Stimulated activated CD4-positive, alpha-beta T cell treated with anti-CD3 and anti-CD28 coated beads, Interleukin-12 subunit alpha, Interleukin-12 subunit beta, amount 100 ng/mL, for 24 hours (primary cell): Measurements from ENCODE around the gene QRFP.
"Not testable (repeated sequence)": the region's sequence is repeated elsewhere in the genome, so short reads cannot be mapped to it uniquely, and the experiment has no call there.

Source experiments
- DNase-seq, 2 experiments: peaks; one replicate each; pipeline ENCODE4 v3.0.0-alpha.2; 2020; ENCODE audit warnings: low read depth in 2 of 2

The QRFP gene

DNA sequence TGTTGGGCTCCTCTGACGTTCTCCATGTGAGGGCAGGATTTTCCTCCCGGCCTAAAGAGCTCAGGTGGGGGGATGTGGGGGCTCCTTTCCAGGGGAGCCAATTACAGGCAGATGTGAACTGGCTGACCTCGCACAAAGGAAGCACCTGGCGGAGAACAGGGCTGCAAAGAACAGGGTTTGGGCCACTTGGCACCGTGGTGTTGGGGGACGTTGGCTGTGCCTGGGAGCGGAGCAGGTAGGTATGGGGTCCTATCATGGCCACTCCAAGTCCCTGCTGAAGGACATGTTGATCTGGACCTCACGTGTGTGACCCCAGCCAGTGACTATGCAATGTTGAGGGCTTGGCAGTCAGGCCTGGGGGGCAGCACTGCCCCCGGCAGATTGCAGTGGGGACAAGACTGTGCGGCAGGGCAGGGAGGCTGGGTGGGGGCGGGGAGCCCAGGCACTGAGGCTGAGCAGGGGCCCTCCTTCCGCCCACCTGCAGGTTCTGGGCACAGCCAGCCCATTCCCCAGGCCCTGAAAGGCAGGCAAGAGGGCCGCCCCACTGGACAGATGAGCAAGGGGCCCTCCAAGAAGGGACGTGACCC, 23.0 kb upstream of the QRFP start:
- no peak for DNase-seq

DNA sequence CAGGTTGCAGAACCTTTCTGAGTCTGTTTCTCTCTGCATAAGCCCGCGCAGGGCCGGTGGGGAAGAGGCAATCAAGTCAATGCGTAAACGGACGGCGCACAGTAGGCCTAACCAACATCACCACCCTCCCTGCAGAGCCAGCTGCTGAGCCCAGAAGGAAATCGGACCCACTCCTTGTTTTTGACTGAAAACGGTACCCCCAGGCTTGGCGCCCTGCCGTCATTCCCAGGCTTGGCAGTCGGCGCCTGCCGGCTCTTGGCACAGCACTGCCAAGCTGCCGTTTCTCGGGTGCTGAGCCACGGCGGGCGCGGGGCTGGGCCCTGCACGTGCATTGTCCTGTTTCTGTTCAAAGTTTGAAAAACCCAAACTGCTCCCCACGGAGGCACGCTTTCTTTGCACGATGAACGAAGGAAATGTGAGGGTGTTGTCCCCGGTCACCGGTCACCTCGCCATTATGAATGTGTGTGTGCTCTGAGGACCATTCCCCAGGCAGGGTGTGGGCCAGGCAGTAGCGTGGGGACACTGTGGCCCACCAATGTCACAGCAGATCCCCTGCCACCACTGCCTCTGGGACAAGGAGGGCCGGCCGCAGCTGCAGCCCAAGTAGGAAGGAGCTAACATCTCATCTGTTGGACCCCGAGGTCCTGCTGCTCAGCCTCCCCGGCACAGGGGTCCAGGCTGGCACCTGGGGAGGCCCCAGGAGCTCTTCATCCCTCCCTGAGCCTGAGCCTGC, 22.4 kb upstream of the QRFP start:
- DNase-seq = no peak

DNA sequence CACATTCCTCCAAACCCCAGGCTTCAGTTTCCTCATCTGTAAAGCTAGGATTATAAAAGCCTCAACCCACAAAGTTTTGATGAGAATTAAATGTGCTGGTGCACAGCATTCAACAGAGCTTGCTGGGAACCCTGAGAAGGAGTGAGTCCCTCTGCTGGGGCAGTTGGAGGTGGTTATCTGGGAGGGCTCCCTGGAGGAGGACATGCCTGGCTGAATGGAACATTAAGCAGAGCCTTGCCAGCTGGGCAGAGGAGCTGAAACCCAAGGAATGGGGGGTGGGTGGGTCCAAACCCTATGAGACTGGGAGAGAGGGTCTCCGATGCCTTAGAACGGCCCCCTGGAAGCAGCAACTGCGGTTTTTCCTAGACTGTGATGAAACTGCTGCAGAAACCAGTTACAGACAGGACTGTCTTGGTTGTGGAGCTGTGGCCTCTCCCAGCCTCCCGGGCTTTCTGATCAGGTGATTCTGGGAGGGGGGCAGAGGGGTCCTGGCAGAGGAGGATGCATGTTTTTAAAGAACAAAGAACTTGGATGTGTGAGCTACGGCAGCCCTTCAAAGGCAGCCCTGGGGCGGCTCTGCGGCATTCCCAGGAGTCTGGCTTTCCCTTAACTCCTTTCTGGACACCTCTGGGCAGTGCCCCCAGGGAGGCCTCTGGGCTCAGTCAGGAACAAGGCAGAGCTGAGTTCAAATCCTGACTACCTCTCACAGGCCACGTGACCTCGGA, 21.7 kb upstream of the QRFP start:
- DNase-seq = no peak

DNA sequence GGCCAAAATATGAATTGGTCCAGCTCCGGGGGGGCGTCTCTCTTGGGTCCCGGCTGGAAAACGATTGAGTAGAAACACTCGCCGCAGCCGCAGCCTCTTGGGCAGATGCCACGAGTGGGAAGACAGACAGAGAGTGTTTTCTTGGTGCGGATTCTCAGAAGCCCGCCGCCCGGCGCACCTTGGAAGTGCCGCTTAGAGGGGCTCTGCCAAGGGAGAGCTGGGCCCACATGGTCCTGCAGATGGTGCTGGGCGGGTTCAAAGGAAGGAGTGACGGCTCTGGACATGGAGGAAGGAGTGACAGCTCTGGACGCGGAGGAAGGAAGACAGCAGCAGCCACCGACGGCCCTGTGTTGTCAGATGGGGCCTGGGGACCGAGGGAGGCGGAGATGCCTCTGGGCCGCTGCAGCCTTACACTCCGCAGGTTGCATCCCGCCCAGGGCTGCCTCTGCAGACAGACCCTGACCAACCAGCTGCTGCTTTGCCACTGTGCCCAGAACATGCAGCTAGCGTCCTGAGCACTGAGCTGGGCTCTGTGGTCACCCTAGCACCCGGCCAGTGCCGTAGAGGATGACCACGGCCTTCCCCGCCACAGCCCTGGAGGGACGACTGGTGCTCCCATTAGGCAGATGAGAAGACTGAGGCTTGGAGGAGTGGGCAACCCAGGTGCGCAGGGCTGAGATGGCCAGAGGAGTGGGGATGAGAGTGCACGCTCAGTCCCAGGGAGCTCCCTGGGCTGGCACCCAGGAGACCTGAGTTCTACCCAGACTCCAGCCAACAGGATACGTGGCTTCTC, 20.8 kb upstream of the QRFP start:
- DNase-seq = no peak

DNA sequence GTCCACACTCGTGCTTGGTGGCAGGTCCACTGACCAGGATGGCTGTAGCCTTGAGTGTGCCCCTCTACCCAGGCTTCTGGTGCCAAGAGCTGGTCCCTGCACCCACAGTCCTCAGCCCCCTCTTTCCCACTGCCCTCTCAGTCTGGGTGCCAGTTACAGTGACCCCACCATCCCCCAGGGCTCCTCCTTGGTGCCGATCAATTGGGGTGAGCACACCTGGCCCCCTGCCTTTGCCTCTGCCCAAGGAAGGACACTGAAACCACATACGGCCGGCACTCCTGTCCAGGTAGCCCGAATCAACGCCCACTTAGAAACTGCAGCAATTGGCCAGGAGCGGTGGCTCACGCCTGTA, 18.5 kb upstream of the QRFP start:
- no peak for DNase-seq

DNA sequence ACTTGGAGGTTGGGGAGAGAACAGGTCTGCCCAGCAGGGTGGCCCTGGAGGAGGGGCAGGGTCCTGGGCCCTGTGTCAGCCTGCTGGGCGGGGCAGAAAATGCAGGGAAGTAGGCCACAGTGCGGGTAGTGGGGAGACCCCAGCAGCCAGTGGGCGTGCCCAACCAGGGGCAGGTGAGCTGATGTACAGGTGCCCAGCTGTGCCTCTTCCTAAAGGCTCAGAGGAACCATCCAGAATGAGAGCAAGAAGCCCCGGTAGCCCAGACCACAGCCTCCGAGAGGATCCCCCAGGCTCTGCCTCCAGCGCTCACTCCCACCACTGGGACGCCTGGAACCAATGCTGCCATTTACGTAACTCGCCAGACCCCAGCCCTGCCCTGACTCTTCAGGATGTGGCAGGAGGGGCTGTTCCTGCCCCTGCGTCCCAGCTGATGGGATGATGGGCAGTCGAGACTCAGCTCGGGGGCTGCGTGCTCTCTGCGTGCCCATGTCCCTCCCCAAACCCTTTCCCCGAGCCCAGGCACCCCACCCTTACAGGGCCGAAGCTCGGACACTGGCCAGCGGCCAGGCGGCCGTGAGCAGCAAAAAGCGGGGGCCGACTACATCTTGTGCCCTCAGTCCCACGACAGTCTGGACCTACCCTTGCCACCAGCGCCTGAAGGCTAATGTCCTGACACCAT, 17.9 kb upstream of the QRFP start:
- no peak for DNase-seq

DNA sequence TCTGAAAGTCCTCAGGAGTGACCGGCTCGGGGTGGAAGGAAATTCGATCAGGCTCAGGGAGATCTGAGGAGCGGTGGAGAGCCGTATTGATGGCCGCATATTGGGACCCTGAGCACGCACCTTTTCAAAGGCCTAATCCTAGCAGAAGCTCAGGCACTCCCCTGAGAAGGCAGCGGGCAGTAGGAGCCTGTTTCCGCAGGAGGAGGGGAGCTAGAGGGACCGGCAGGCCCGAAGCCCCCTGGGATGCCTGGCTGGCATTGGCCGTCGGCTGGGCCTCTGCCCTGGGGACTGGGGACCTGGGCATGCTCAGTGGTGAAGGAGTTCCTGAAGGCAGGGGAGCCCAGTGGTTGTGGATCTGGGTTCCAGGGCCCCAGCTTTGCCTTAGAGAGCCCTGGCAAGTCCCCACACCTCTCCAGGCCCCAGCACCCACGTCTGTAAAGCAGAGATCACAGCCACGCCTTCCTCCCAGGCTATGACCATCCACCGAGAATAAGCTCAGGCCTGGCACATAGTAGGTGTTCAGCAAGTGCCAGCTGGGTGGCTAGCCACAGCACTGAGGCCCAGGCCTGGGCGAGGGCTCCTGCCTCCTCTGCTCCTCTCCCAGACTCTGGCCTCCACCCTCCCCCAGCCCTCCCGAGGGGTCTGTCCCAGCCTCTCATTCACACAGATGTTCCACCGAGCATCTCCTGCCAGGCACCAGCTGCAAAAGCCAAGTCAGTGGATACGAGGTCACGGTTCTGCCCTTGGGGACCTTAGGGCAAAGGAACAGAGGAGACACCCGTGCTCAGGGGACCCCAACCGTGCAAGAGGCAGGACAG, 17.2 kb upstream of the QRFP start:
- DNase-seq = no peak

DNA sequence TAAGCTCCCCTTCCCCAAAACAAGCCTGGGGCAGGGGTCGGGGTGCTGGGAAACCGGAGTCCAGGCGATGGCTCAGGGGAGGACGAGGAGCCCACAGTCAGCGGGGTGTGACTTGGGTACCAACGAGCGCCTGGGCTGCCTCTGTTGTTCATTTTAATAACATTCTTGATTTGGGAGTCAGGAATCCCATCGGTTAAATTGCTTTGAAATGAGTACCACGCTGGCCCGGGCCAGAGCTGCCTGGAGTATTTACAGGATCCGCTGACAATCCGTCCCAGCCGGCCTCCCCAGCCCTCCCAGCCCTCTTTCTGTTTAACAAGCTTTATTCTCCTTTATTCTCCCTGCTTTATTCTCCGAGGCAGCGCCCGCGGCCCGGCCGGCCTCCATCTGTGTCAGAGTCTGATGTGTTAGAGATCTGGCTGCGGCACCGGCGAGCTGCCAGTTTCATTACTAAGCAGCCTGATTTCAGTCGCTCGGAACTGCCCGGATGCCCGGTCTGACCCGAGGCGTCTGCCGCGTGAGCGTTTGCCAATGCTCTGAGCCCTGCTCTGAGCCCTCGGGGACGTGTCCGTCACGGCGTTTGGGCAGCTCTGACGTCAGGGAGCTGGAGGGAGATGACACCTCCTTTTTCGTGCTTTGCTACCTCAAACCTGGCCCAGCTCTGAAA, 16.5 kb upstream of the QRFP start:
- no peak for DNase-seq

DNA sequence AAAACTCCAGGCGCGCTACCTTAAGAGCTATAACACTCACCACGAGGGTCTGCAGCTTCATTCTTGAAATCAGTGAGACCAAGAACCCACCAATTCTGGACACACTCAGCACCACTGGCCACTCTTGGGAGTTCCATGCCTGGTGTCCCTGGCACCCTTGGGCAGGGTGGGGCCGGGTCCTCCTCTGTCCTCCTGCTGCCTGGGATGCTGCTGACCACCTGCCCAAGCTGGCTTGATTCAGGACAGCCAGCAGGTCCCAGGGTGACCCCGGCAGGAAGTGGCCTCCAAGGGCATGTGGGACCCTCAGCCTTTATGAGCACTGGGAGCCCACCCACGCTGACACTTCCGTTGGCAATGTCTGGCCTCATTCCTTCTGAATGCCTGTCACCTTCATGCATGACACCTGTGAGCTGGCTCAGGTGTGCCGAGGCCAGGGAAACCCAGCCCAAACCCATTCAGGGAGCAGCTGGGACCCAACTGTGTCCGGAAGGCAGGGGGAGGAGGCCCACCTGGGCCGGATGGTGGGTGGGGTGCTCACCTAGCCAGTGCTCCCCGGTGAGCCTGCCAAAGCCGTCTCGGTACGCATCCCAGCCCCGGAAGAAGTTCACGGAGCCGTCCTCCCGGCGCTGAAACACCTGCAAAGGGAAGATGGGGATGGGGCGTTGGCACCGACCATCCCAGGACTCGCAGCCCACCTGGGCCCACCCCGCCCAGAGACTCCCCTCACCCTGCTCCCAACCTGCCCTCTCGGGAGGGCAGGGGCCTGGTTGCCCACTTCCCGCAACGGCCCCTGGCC, 14.8 kb upstream of the QRFP start:
- no peak for DNase-seq

DNA sequence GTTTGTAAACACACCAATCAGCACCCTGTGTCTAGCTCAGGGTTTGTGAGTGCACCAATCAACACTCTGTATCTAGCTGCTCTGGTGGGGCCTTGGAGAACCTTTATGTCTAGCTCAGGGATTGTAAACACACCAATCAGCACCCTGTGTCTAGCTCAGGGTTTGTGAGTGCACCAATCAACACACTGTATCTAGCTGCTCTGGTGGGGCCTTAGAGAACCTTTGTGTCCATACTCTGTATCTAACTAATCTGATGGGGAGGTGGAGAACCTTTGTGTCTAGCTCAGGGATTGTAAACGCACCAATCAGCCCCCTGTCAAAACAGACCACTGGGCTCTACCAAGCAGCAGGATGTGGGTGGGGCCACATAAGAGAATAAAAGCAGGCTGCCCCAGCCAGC, 14.1 kb upstream of the QRFP start:
- not testable (repeated sequence) for DNase-seq

DNA sequence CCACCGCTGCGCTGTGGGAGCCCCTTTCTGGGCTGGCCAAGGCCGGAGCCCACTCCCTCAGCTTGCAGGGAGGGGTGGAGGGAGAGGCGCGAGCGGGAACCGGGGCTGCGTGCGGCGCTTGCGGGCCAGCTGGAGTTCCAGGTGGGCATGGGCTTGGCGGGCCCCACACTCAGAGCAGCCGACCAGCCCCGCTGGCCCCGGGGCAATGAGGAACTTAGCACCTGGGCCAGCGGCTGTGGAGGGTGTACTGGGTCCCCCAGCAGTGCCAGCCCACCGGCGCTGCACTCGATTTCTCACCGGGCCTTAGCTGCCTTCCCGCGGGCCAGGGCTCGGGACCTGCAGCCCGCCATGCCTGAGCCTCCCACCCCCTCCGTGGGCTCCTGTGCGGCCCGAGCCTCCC, 13.4 kb upstream of the QRFP start:
- not testable (repeated sequence) for DNase-seq

DNA sequence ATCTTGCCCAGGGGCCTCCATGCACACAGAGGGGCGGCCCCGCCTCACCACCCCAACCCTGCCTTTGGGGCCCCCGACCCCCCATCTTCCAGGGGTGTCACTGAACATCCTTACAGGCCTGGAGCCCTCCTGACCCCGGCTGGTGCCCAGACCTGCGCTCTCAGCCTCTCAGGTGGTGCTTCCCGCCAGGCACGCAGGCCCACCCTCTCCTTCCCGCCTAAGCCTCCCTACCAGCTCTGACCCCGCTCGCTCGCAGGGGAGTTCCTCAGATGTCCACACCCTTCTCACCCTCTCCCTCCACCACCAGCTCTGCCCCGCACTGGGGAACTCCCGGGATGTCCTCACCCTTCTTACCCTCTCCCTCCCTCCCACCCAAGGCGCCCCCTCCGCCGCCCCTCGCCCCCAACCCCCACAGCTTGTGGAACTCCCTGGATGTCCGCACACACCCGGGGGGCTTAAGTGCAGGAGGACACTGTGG, 12.3 kb upstream of the QRFP start:
- DNase-seq = no peak

DNA sequence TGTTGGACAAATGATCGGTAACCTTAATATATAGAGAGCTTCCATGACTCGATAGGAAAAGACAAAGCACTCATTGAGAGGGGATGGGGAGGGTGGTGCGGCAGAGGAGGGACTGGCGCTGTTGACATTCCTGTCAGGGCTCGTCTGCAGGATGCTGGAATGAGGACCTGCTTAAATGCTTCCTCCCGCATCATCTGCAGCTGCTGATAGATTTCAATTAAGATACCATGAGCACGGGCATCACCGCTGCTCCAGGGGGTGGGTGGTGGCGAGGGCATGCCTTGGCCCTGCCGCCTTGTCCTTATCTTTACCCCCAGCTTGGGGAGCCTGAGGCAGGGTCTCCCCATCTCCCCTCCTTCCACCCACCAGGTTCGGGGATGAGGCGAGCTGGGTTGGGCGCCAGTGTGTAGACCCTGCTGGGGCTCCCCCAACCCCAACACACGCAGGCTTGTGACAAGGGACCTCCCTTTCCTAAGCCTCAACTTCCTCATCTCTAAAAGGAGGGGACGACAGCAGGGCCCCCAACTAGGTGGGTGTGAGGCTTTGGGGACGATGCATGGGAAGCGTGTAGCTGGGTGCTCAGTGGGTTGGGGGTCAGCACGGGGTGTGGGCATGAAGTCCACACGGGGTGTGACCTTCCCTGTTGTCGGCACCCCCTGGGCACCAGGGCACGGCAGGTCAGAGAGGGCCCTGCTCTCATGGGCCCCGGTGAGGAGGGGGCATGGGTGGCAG, 11.7 kb upstream of the QRFP start:
- DNase-seq = no peak

DNA sequence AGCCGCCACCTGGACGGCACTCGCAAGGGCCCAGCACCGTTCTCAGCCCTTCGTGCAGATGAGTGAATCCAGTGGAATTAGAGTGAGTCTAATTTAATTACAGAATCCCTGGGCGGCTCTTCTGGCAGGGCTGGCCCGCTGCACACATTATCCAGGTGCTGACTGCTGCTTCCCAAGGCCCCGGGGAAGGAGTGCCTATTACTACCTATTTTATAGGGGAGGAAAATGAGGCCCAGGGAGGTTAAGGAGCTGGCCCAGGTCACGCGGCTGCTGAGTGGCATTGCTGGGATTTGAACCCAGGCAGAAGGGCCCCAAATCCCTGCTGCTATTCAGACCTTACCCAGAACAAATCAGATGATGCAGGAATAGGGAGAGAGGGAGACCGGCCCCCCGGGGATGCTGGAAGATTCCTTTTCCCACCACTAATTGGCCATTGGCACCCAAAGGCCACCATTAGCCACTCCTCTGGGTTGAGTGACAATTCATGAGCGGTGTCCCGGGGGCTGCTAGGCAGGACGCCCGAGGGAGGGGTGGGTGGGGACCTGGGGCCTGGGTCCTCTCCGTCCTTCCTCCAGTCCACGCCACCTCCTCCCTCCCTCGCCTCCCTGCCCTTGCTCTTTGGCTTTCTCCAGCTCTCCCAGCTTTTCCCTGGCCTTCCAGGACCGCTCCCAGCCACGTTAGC, 10.3 kb upstream of the QRFP start:
- no peak for DNase-seq

DNA sequence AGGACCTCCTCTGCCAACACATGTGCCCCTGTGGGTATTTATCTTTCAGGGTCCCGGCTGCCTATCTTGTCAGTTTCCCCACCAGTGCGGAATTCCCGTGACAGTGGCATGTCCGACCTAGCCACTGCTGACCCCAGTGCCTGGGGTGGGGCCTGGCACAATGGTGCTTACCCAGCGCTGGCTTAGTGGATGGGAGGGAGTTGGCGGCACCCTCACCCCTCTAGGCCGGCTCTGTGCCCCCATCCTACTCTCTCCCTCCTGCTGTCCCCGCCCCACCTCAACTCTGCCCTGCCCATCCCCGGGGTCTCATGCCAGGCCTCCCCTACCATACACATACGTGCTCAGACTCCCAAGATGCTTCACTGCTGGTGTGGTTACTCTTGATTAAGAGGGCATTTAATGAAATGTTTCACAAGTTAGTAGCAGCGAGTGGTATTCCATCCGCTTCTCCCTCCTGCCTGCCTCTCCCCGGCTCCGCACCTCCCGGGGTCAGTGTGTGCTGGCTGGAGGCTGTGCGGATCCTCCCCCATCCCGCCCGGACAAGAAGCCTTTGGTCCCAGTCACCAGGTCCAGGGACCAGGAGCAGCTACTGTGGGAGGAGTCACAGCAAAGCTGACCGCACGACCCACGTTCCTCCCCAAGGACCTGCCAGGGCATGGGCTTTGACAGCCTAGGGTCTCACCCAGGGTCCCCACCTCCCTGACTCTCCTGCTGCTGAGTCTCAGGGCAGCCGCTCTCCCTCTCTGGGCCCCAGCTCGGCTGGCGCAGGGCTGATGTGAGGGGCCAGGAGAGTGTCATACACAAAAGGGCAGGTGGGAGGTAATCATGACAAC, 9.5 kb upstream of the QRFP start:
- no peak for DNase-seq

DNA sequence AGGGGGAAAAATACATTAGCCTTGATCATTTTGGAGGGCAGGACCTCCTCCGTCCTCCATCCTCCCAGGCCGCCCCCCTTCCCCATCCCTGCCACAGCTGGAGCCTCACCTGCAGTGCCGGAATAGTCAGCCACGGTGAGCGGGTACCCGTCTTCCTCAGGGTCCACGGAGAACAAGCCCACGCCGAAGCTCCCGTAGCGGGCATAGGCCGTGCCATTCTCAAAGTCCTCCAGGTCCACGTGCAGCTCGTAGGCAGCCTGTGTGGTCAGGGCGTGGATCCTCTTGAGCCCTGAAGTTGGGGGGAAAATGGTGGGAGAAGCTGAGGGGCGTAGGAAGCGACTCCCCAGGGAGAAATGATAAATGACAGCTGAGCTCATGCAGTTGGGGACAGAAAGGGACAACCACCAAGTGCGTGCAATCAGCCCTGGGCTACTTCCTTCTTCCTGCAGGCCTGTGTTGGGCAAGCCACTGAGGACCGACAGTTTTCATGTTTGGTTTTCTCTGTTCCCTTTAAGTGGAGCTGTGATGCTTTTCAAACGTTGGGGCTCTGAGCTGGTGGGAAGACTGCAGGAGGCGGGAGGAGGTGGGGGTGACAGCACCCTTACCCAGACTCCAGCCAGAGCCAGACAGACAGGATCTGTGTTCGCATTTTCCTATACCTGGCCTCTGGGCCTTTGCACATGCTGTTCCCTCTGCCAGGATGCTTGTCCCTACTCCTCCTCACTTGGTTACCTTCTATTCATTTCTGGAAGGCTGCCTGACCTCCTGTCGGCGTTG, 8.7 kb upstream of the QRFP start:
- no peak for DNase-seq
